Gastroesophageal sphincter (tissue), 3 donors: ENCODE measurements around the gene APOO.

Source experiments
- CTCF ChIP-seq, 4 experiments: fragments of 200-600 bp in 2 of 4; fragments of 450-650 bp in 2 of 4; sonication (generic) in 1 of 4; IDR thresholded peaks; one replicate each; pipeline ENCODE4 v1.5.1; 2017 to 2019; ENCODE audit warnings: antibody characterized with exemption in 4 of 4, mild to moderate bottlenecking in 2 of 4, moderate library complexity in 2 of 4
- EP300 ChIP-seq: sonication (generic); formaldehyde crosslinking; IDR thresholded peaks from one replicate; pipeline ENCODE4 v1.6.1; 2017; ENCODE audit warnings: antibody characterized with exemption, mild to moderate bottlenecking
- POLR2A ChIP-seq, 2 donors: fragments of 450-650 bp; IDR thresholded peaks; one replicate each; pipeline ENCODE4 v1.6.1; 2017; ENCODE audit warnings: antibody characterized with exemption in 2 of 2, mild to moderate bottlenecking in 2 of 2, moderate library complexity in 1 of 2
- POLR2AphosphoS5 ChIP-seq: sonication (generic); formaldehyde crosslinking; IDR thresholded peaks from one replicate; pipeline ENCODE4 v1.6.1; 2017; ENCODE audit warnings: antibody characterized with exemption

GRCh38 chrX:23799469-23800065, 108.2 kb downstream of the APOO start:
- TF ChIP-seq POLR2AphosphoS5, result no peak
- no peak for TF ChIP-seq CTCF (IDR thresholded peaks at IDR 0.05)
- TF ChIP-seq POLR2A (IDR thresholded peaks at IDR 0.05), result no peak
- no peak for TF ChIP-seq EP300
